ENCODE data around the gene FADS2.

The FADS2 gene

GRCh38 chr11:61910187-61911127 lies 82.4 kb downstream of the FADS2 start:
- no peak for DNase-seq

GRCh38 chr11:61911128-61911700 lies 83.1 kb downstream of the FADS2 start:
- DNase-seq, result no peak

DNA sequence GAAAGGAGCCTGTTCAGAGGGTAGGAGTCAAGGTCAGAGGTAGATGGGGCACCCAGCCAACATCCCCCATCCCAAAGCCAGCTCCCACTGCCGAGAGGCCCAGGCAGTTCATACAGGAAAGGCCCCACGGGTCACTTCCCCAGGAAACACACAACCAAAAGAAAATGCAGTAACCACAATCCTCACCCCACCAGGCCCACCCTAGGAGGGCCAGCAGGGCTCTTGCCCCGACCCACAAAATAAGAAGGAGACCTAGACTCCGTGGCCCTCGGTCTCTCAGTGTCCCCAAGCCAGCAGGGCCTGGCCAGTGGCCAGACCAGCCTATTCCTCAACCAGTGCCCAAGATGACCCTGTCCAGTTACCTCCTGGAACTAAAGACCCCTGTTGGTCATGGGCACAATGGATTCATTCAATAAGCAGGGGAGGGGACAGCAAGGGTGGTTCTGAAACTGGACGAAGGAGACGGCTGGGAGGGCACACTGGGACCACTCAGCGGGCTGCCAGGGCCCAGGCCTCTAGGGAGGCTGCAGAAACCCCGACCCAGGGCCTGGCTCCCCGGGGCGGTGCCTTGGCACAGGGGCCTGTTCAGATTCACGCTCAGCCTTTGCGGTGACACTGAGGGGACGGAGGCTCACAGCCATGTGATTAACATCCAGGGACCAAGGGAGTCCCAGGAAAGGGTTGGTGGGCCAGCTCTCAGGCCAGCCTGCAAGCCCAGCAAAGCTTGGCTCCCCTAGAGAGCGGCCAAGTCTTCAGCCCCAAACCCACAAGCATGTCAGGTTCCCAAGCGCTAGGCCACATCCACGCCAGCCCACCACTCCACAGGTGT lies 83.8 kb downstream of the FADS2 start:
- DNase-seq, result no peak

- no peak for DNase-seq
Measured at GRCh38 chr11:61912530-61912898, 84.4 kb downstream of the FADS2 start.

DNA sequence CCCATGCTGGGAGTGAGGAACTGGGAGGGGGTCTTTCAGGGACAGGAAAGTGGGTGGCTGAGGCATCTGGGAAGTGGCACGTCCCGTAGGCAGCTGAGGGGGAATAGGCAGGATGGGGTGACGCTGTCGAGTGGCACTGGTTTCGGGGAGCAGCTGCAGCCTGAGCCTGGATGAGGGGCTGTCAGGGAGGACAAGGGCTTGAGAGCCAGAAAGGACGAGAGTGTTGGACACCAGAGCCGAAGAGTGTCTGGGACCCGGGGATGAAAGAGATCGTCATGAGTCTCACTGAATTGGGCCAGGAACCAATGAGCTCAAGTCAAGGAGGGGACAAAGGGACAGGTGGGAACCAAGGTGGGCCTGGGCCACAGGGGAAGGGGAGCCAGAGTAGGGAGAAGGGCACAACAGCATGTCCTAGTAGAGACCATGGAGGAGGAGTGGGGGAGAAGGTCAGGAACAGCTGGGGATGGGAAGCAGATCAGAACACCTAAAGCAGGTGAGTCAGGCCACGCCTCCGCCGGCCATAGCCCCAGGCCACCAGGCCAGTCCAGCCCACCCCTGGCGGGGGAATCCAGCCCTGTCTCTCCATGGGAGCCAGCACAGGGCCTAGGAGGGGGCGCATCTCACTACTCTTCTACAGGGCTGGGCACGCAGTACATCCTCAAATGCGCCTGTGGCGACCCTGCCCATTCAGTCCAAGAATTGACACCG lies 85.0 kb downstream of the FADS2 start:
- no peak for DNase-seq

- DNase-seq, result no peak
Measured at GRCh38 chr11:61913699-61914395, 85.7 kb downstream of the FADS2 start.

GRCh38 chr11:61914471-61915171 lies 86.5 kb downstream of the FADS2 start:
- no peak for DNase-seq

DNA sequence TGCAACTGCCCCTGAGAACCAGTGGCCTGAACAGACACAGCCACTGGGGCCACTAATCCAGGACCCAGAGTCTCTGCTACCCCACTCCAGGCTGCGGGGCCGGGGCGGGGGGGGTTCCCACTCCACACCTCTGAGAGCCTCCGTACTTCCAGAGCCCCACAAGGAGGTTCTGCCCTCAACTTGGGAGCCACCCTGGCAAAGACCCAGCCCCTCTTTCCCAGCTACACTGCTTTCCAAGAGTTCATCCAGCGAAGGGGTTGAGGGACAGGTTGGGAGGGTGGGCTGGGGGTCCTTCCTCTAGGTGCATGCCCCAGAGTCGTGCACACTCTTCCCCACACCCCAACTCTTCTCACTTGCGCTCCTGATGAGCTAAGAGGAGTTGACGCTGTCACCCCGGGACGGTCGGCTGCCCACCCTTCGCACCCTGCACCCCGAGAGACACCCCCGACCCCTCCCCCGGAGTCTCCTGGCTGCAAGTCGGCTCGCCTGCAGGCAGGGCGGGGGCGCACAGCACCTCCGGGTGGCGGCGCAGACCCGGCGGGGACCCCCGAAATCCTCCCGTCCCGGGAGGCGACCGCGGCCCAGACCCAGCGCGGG lies 88.7 kb downstream of the FADS2 start:
- DNase-seq, result no peak
